A549 treated with AZD2906 at 1 μM for 4 hours (cell line): ENCODE measurements around the gene IL3. TPM values are rescaled to one million over a fixed set of nuclear protein-coding genes. Genes with fewer than 3 reads are reported as not detected.

Experiments used
- total RNA-seq: library from RNA; stranded (reverse); fragments of 200-300 nt; extraction: Qiagen RNA extraction; gene quantifications from 5 replicates; pipeline ENCODE4 v1.2.3, GENCODE V29; 2022

IL3 gene, protein sequence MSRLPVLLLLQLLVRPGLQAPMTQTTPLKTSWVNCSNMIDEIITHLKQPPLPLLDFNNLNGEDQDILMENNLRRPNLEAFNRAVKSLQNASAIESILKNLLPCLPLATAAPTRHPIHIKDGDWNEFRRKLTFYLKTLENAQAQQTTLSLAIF
- total RNA-seq, result not detected in 5 replicates

DNA sequence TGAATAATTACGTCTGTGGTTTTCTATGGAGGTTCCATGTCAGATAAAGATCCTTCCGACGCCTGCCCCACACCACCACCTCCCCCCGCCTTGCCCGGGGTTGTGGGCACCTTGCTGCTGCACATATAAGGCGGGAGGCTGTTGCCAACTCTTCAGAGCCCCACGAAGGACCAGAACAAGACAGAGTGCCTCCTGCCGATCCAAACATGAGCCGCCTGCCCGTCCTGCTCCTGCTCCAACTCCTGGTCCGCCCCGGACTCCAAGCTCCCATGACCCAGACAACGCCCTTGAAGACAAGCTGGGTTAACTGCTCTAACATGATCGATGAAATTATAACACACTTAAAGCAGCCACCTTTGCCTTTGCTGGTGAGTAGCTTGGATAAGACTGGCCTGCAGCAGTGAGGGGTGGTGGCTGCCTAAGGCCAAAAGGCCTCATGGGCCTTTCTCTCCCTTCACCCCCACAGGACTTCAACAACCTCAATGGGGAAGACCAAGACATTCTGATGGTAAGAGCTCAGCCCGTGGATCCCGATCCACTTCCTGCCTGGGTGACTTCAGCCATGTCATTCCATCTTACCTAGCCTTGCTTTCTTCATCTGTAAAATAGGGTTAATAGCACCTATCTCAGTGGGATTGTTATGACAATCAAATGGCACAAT is at the start of gene IL3:
TSS of gene IL3 (plus strand) at position 155 of the 661 bp plus-strand sequence. CDS start at position 207, 52 bp downstream.

DNA sequence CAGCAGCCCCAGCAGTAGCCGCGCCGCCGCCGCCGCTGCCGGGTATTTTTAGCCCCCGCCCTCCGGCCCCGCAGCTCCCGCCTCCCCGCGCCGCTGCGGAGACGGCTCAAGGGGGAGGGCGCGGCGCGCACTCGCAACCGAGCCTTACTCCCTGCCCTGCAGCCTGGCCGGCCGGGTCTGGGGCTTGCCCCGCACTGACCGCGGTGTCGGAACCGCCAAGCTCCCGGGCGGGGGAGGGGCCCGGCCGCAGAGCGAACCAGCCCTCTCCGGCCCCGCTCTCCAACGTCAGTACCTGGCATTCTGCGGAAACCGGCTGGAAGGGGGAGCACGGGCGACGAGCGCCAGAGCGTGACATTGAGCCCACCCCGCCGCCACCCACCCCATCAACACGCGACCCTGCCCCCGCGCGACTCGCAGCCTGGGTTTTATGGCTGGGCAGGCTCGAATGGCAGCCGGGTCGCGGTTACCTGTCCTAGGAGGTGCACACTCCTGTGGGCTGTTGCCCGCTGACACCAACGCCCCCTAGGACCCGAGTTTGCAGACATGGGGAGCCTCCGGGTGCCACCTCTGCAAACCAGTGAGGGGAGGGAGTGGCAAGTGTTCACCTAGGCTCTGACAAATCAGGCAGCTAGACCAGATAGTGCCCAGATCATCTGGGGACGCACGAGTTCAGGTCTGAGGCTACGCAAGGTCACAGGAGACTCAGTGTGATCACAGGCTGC is 48.7 kb upstream of the IL3 start, which contains the start of gene ACSL6:
TSS of gene ACSL6 (minus strand) at position 37 of the 722 bp plus-strand sequence. CDS start 105 bp downstream, outside the sequence.

DNA sequence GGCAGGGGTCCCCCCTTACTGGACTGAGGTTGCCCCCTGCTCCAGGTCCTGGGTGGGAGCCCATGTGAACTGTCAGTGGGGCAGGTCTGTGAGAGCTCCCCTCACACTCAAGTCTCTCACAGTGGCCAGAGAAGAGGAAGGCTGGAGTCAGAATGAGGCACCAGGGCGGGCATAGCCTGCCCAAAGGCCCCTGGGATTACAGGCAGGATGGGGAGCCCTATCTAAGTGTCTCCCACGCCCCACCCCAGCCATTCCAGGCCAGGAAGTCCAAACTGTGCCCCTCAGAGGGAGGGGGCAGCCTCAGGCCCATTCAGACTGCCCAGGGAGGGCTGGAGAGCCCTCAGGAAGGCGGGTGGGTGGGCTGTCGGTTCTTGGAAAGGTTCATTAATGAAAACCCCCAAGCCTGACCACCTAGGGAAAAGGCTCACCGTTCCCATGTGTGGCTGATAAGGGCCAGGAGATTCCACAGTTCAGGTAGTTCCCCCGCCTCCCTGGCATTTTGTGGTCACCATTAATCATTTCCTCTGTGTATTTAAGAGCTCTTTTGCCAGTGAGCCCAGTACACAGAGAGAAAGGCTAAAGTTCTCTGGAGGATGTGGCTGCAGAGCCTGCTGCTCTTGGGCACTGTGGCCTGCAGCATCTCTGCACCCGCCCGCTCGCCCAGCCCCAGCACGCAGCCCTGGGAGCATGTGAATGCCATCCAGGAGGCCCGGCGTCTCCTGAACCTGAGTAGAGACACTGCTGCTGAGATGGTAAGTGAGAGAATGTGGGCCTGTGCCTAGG is 13.0 kb downstream of the IL3 start, which contains the start of gene CSF2:
TSS of gene CSF2 (plus strand) at position 559 of the 783 bp plus-strand sequence. CDS start at position 594, 35 bp downstream.

Other genes starting within 250 kb of the IL3 start
- not detected in 5 replicates for gene MEIKIN, start 115.0 kb upstream of the IL3 start, total RNA-seq
- gene ACSL6, start 49.0 kb upstream of the IL3 start, total RNA-seq, result 0.06 to 0.28 TPM (median 0.08 TPM) in 5 replicates
- gene CSF2, start 13.1 kb downstream of the IL3 start, total RNA-seq, result 0.16 to 0.30 TPM (median 0.23 TPM) in 3 of 5 replicates, not detected in the others
- gene P4HA2, start 167.2 kb downstream of the IL3 start, total RNA-seq, result 43.1 to 54.0 TPM (median 51.7 TPM) in 5 replicates
- gene PDLIM4, start 197.0 kb downstream of the IL3 start, total RNA-seq, result 0.51 to 1.0 TPM (median 0.78 TPM) in 5 replicates
- 4.8 to 6.3 TPM (median 5.5 TPM) in 5 replicates for gene SLC22A4, start 233.7 kb downstream of the IL3 start, total RNA-seq